Measurements from ENCODE around the gene RPAP2.

GRCh38 chr1:92259350-92259749 lies 39.5 kb upstream of the RPAP2 start:
- TF ChIP-seq POLR2A (IDR thresholded peaks at IDR 0.05) = no peak
- TF ChIP-seq, protein P1, sequence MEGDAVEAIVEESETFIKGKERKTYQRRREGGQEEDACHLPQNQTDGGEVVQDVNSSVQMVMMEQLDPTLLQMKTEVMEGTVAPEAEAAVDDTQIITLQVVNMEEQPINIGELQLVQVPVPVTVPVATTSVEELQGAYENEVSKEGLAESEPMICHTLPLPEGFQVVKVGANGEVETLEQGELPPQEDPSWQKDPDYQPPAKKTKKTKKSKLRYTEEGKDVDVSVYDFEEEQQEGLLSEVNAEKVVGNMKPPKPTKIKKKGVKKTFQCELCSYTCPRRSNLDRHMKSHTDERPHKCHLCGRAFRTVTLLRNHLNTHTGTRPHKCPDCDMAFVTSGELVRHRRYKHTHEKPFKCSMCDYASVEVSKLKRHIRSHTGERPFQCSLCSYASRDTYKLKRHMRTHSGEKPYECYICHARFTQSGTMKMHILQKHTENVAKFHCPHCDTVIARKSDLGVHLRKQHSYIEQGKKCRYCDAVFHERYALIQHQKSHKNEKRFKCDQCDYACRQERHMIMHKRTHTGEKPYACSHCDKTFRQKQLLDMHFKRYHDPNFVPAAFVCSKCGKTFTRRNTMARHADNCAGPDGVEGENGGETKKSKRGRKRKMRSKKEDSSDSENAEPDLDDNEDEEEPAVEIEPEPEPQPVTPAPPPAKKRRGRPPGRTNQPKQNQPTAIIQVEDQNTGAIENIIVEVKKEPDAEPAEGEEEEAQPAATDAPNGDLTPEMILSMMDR (IDR thresholded peaks at IDR 0.05) = no peak

Measured in esophagus squamous epithelium (tissue), 4 donors.